C1 segment of cervical spinal cord (tissue), 14 donors: ENCODE measurements around the gene CCER1.

Experiments
- DNase-seq, 14 donors: peaks; one replicate each; lab custom pipeline; 2025; lab: John Stamatoyannopoulos, UW

Gene CCER1

GRCh38 chr12:90965204-90965603 is 10.2 kb upstream of the CCER1 start:
- no peak for DNase-seq

DNA sequence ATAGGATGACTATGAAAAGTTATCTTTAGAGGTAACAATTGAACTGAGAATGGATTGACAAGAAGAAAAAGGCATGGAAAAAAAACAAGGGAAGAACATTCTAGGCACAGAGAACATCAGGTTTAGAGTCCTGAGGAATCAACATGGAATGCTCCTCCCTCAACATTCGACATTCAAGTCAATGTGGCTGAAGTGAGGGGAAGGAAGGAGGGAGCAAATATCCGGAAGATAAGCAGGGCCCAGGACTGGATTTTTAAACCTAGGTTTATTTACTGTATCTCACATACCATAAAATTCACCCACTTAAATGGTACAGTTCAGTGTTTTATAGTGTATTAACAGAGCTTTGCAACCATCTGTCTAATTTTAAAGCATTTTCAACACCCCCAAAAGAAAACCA is 9.6 kb upstream of the CCER1 start:
- no peak for DNase-seq

GRCh38 chr12:90963946-90964345 is 9.0 kb upstream of the CCER1 start:
- DNase-seq = no peak

- DNase-seq = no peak
Measured at GRCh38 chr12:90961154-90961553, 6.2 kb upstream of the CCER1 start.

- peak in 1 of 14 donors; percentile 12 for DNase-seq
Measured at GRCh38 chr12:90959538-90960139, 4.7 kb upstream of the CCER1 start.

DNA sequence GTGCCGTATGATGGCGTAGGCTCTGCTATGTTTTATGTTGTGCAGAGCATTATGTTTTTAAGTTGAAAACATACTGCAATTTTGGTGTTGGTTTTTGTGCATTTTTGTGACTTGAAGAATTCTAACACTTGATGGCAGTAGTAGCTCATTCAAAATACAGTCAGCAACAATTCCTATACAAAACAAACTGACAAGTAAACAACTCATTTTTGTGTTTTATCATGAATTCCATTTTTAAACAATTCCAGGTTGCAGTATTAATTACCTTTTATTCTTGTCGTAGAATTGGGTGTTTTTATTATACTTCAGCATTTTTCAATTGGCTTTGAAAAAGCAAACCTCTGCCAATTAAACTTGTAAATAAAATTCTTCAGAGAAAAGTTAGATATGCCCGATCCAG is 4.1 kb upstream of the CCER1 start:
- DNase-seq = no peak

- no peak for DNase-seq
Measured at GRCh38 chr12:90958347-90958746, 3.4 kb upstream of the CCER1 start.

- DNase-seq = no peak
Measured at GRCh38 chr12:90954428-90954827, 548 bp downstream of the CCER1 start.

GRCh38 chr12:90953956-90954421 is 987 bp downstream of the CCER1 start:
- DNase-seq = no peak

DNA sequence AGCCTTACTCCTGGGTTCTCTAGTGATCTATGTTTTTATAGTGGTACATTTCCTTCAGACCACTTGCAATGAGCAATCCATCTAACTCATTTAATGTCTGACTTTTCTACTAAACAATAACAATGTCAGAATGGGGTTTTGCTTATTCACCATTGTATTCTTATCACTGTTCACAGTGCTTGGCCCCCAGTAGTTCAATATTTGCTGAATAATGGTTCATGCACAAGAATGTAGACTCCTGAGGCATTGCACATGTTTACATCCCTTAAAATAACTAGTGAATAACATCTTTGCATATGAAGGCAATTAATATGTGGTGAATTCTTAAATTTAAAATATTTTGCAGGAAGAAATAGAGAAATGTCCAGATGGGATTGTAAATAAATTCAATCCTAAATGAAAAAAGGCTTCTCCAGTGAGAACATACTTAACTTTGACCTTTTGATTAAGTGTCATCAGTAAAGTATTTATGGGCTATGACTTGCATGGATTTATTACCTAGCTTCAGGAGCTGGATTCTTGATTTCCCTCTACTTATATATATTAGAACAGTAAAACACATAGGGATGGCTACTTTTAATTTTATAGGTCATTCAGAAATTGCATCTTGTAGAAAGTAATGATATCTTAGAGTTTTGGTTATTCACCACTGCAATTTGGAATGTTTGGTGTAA is 3.4 kb downstream of the CCER1 start:
- DNase-seq = no peak

- DNase-seq = no peak
Measured at GRCh38 chr12:90947869-90948268, 7.1 kb downstream of the CCER1 start.

DNA sequence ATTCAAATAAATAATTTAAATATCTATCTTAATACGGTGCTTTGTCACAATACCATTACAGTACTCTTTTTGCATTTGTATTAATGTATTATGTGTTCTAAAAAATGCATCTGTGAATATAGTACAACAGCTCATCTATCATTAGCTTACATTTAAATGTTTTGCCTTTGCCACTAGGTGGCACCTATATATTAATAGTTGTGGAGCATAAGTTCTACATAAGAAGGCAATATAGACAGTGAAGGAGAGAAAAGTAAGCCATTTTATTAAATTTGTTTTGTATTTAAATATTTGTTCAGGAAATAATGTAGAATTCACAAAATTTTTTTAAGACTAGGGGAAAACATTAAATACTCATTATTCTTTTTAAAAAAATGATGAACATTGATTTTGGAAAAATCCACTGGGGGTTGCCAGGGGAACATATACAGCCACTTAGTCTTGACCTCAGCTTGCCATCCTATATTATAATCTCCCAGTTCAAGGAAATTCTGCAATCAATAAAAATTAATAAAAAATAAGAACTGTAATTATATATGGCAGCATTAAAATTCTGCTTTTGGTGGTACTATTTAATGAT is 9.8 kb downstream of the CCER1 start:
- DNase-seq = no peak

- no peak for DNase-seq
Measured at GRCh38 chr12:90943255-90943654, 11.7 kb downstream of the CCER1 start.

DNA sequence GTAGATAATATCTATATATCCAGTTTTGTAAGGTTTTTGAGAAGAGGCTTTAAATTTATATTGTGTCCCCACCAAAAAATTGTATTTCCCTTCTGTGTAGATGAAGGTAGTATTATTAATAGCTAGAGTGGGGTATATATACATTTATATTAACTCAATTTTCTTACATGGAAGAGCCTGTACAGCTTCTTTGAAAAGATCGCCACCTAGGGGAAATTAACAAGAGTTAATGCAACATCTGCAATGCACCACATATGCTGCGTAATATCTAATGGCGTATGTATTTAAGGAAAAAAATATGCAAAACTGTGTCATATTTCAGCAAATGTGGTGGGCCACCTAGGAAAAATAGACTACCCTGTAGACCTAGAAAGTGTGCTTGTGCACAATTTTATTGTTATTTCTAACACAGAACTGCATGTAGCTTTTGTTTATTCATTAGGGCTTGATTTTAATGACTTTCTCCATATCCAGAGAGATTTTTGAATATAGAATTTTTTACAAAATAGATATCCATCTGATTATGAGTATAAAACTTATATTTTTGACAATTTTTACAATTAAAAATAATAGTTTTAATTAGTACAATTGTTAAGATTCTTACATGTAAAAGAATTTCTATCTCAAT is 14.0 kb downstream of the CCER1 start:
- DNase-seq = no peak

DNA sequence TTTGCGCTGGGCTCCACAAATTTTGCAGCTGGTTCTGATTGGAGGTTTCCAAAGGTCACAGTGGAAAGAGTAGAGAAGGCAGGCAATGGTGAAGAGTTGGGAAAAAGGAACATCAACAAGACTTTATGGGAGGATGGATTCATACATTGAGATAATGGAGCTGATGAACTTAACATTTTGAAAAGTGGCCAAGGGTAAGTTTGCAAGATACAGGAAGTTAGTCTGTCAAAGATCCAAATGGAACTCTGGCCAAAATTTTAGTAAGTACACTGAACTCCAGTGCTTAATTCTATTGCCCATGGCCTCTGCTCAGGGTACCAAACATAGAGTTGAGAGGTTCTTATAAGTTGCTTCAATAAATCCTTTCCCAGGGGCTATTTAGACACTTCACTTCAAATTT is 15.6 kb downstream of the CCER1 start:
- no peak for DNase-seq

GRCh38 chr12:90938451-90938850 is 16.5 kb downstream of the CCER1 start:
- no peak for DNase-seq

DNA sequence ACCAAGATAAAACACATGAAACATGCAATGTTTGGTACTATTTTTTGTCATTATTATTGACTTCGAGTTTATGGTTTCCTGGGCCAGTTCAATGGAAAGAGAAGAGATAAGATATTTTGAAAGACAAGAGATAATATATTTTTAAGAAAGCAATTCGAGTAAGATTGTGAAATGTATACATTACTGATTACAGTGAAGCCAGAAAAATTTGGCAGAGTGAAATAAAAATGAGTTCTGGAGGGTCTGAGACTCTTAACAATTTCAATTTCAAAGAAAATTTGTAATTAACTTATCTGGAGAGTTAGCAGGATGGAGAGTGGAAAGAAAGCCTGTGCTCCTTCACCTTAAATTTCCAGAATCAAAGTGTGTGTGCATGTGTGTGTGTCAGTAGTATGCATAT is 17.3 kb downstream of the CCER1 start:
- no peak for DNase-seq

- DNase-seq = no peak
Measured at GRCh38 chr12:90936230-90937005, 18.6 kb downstream of the CCER1 start.

DNA sequence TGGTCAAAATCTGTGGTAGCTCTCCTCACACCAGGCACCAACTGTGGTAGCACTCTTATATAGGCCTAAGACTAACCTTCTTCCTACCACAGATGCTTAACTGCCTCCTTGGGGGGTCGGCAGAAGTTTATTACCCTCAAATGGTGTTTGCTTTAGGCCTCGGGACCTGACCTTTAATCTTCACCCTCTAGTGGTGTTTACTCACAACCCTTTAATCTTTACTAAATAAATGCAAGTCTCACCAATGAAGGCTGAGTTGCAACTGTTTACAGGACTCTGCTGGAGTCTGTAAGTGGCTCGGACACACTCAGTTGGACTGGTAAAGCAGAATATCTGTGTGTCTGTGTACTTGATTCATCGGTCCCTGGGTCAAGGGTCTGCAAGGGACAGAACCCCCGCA is 29.4 kb downstream of the CCER1 start:
- no peak for DNase-seq

DNA sequence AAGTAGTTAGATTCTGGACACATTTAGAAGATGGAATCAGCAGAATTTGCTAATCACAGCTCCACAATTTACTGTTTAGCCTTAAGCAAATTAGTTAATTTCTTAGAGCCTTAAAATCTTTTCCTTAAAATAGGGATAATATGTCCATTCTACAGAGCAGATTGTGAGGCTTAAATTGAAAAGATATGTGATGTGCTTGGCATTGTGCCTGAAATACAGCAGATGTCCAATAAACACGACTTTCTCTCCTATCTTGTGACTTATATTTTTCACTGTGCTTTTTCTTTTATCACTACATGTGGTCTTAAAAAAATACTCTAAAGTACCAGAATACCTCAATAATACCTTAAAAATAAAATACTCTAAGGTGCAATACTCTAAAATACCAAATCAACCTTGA is 30.6 kb downstream of the CCER1 start:
- no peak for DNase-seq

DNA sequence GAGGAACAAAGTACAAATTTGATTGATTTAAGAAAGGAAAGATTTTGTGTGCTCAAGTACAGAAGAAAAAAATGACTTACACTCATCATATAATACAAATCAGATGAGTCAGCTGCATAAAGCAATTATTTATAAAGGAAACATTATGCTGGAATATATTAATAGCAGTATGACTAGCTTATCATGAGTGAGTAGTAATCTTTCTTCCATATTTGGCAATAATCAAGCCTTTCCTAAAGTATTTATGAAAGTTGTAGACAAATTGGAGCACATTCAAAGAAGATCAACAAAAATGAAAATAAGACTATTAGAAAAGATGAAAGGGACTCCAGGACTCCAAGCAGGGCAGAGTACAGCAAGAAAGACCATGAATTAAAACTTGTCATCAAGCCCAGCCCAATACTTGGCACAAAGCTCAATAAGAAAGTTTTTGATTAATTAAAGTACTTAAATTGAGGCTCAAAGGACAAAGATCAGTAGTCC is 32.8 kb downstream of the CCER1 start:
- no peak for DNase-seq

DNA sequence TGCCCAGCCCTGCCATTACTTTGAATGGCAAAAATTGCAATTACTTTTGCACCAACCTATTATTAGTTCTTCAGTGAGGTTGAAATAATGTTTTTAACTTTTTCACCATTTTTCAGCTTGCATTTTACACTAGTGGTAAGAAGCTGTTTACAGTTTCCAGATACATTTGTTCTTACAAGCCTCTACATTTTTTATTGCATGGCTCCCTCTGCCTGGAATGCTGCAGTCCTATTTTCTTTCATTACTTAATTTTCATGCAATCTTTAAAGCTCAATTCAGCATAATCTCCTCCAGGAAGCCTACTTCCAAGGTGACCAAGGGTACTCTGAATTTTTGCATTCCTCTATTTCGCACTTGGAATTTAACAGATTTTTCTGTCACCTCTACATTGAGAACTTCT is 33.4 kb downstream of the CCER1 start:
- DNase-seq = no peak
